BJ (cell line): ENCODE data around the gene NKAIN2. TPM values are rescaled to one million over a fixed set of nuclear protein-coding genes. Genes with fewer than 3 reads are reported as not detected.

Source experiments
- CTCF ChIA-PET: fragments of 350-600 bp; formaldehyde crosslinking; extraction: SDS; loops from one replicate; lab custom pipeline; 2021; ENCODE audit warnings: antibody characterized with exemption, inconsistent platforms; lab: Yijun Ruan, JAX
- POLR2A ChIA-PET: fragments of 300-600 bp; sonication (Branson Sonifier 250); formaldehyde crosslinking; extraction: SDS; loops from one replicate; lab custom pipeline; 2021; ENCODE audit warnings: antibody characterized with exemption; lab: Charles Lee
- DNase-seq: peaks from one replicate; pipeline ENCODE4 v3.0.0-alpha.2; 2011; ENCODE audit warnings: low read depth
- H3K27me3 ChIP-seq: 2 replicates; pipeline ENCODE4 v1.6.0; 2011; ENCODE audit warnings: low read length; ENCODE audit not compliant: control insufficient read depth, insufficient read depth
- H3K36me3 ChIP-seq: 2 replicates; pipeline ENCODE4 v1.5.1; 2011; ENCODE audit warnings: low read length; ENCODE audit not compliant: control insufficient read depth, insufficient read depth
- H3K4me3 ChIP-seq: 2 replicates; pipeline ENCODE4 v1.5.1; 2011; ENCODE audit warnings: low read depth, mild to moderate bottlenecking, control low read depth, low read length
- CTCF ChIP-seq: IDR thresholded peaks from 2 replicates; pipeline ENCODE4 v1.5.1; 2011; ENCODE audit warnings: low read depth, mild to moderate bottlenecking, control low read depth, inconsistent platforms, low read length, moderate library complexity; ENCODE audit not compliant: insufficient read depth
- polyA plus RNA-seq: library from polyadenylated mRNA; depleted of rRNA; stranded (reverse); fragments of >200 nt; gene quantifications from 2 replicates; pipeline ENCODE4 v1.2.3, GENCODE V29; 2011

NKAIN2 gene
- polyA plus RNA-seq, 1 experiment = not detected

- no peak overlapping the region for H3K4me3 ChIP-seq
- no peaks in the 10 kb centered on the region for H3K27me3 ChIP-seq
- no peak for TF ChIP-seq CTCF
- ChIA-PET POLR2A (no interaction called here), CTCF (no interaction called here)
- no peaks in the 10 kb centered on the region for H3K36me3 ChIP-seq
- DNase-seq = no peak
Measured at GRCh38 chr6:124200661-124201060, 397.0 kb downstream of the NKAIN2 start.

DNA sequence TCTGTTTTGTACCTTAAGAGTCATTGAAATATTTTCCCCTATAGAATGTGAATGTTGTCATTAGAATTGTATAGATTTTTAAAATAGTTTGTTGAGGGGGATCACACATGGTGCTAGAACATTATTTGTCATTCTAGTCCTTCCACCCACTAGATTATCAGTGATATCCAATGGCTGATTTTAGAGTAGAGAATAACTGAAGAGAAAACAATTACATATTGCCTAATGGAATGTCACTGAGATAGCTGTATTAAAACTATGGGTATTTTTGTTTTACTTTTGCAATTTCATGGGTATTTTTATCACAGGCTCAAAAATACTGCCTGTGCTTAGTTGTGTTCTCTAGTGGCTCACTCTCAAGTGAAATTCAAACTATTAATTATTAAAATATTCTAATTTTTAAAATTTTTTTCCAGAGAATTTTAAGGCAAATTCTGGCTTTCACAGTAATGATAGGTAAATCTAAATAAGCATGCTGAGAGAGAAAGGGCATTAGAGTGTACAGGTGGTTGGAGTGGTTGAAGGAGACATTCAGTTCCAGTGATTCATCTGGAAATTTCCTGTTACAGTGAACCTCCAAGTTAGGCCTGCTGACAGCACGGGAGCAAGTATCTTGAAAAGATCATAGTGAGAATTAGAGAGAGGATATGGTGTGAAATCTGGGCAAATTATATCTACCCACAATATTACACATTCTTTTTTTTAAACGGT is 399.6 kb downstream of the NKAIN2 start:
- Histone ChIP-seq H3K4me3 (no peak overlapping the region), H3K27me3 (no peaks in the 10 kb centered on the region), H3K36me3 (no peaks in the 10 kb centered on the region)
- POLR2A ChIA-PET = no interaction called here
- CTCF ChIA-PET = no interaction called here
- no peak for DNase-seq
- no peak for TF ChIP-seq CTCF

DNA sequence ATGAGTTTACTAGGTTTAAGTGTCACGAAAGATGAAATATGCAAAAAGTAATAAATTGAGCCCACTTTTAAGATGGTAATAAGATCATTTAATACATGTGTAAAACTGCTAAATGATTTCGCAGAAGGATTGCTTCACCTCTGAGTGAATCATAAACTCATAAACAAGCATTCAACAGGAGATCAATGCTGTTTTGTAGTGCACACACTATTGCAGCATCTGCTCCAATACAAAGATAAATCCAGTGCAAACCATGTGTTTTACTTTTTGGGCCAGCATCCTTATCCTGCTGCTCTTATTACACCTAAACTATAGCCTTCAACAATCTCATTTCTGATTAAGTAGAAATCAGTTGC is 400.1 kb downstream of the NKAIN2 start:
- no peak for TF ChIP-seq CTCF
- H3K36me3 ChIP-seq = no peaks in the 10 kb centered on the region
- H3K4me3 ChIP-seq = no peak overlapping the region
- ChIA-PET CTCF (no interaction called here), POLR2A (no interaction called here)
- no peaks in the 10 kb centered on the region for H3K27me3 ChIP-seq
- no peak for DNase-seq

- CTCF ChIA-PET = no interaction called here
- TF ChIP-seq CTCF = no peak
- H3K27me3 ChIP-seq = no peaks in the 10 kb centered on the region
- no peak for DNase-seq
- POLR2A ChIA-PET = no interaction called here
- H3K36me3 ChIP-seq = no peaks in the 10 kb centered on the region
- no peak overlapping the region for H3K4me3 ChIP-seq
Measured at GRCh38 chr6:124205921-124206320, 402.3 kb downstream of the NKAIN2 start.

GRCh38 chr6:124223611-124224345 is 420.1 kb downstream of the NKAIN2 start:
- DNase-seq = no peak
- H3K4me3 ChIP-seq = no peak overlapping the region
- no peak for TF ChIP-seq CTCF
- H3K27me3 ChIP-seq = no peaks in the 10 kb centered on the region
- H3K36me3 ChIP-seq = no peaks in the 10 kb centered on the region
- POLR2A ChIA-PET = no interaction called here
- CTCF ChIA-PET = no interaction called here
